A673 (cell line): ENCODE data around the gene CDH9. TPM values are rescaled to one million over a fixed set of nuclear protein-coding genes. Genes with fewer than 3 reads are reported as not detected.

Experiments used
- BruUV-seq: library from RNA; stranded (reverse); fragments of 400-500 nt; replicated peaks from 2 replicates; lab custom pipeline; 2021; lab: Mats Ljungman, UMichigan
- CTCF ChIA-PET: fragments of 300-600 bp; sonication (Branson Sonifier 250); formaldehyde crosslinking; loops from one replicate; lab custom pipeline; 2022; ENCODE audit warnings: antibody characterized with exemption; lab: Charles Lee
- POLR2A ChIA-PET: fragments of 300-600 bp; sonication (Branson Sonifier 250); formaldehyde crosslinking; loops from one replicate; lab custom pipeline; 2022; ENCODE audit warnings: antibody characterized with exemption; ENCODE audit not compliant: low non-redundant PET; lab: Charles Lee
- DNase-seq: peaks from one replicate; pipeline ENCODE4 v3.0.0-alpha.2; 2015; ENCODE audit warnings: low spot score
- H3K27ac ChIP-seq: fragments of 200-600 bp; sonication (generic); 2 replicates; pipeline ENCODE4 v1.5.1; 2016; ENCODE audit warnings: mixed run types, low read depth, mild to moderate bottlenecking, mixed read lengths, antibody characterized with exemption, low read length; ENCODE audit not compliant: poor library complexity, severe bottlenecking
- H3K27me3 ChIP-seq: fragments of 200-600 bp; sonication (generic); replicated peaks from 2 replicates; pipeline ENCODE4 v1.6.1; 2017; ENCODE audit warnings: mixed run types, low read depth, mild to moderate bottlenecking, mixed read lengths, antibody characterized with exemption, low read length; ENCODE audit not compliant: insufficient read depth, poor library complexity
- H3K36me3 ChIP-seq: fragments of 200-600 bp; sonication (generic); 2 replicates; pipeline ENCODE4 v1.6.1; 2016; ENCODE audit warnings: mixed run types, mild to moderate bottlenecking, mixed read lengths, antibody characterized with exemption, low read length; ENCODE audit not compliant: insufficient read depth, poor library complexity, severe bottlenecking
- H3K4me1 ChIP-seq: fragments of 200-600 bp; sonication (generic); 2 replicates; pipeline ENCODE4 v1.6.1; 2017; ENCODE audit warnings: mixed run types, mild to moderate bottlenecking, mixed read lengths, antibody characterized with exemption, low read length; ENCODE audit not compliant: insufficient read depth, poor library complexity, severe bottlenecking
- H3K4me3 ChIP-seq: fragments of 200-600 bp; sonication (generic); 2 replicates; pipeline ENCODE4 v1.5.1; 2016; ENCODE audit warnings: low read depth, mixed run types, mild to moderate bottlenecking, mixed read lengths, low read length; ENCODE audit not compliant: poor library complexity, severe bottlenecking
- H3K9me3 ChIP-seq: fragments of 200-600 bp; sonication (generic); 2 replicates; pipeline ENCODE4 v1.6.1; 2016; ENCODE audit warnings: mixed run types, low read depth, mild to moderate bottlenecking, mixed read lengths, antibody characterized with exemption, low read length; ENCODE audit not compliant: poor library complexity, severe bottlenecking
- CTCF ChIP-seq: fragments of 300-800, 200-600 bp; sonication (generic); conservative IDR thresholded peaks from 2 replicates; pipeline ENCODE4 v1.5.1; 2017; ENCODE audit warnings: low read depth, mild to moderate bottlenecking, antibody characterized with exemption, low read length, moderate library complexity, mixed read lengths
- EZH2 ChIP-seq: fragments of 200-600 bp; sonication (generic); IDR thresholded peaks from 2 replicates; pipeline ENCODE4 v1.6.1; 2017; ENCODE audit warnings: borderline replicate concordance, low read depth, mild to moderate bottlenecking, mixed read lengths, antibody characterized with exemption, low read length; ENCODE audit not compliant: poor library complexity, severe bottlenecking
- intact Hi-C: fragments of 100-400 bp; cut with micrococcal nuclease; formaldehyde crosslinking; loops from one replicate; pipeline ENCODE4 v1.10.0; 2022; ENCODE audit not compliant: unreplicated experiment
- total RNA-seq: library from RNA; stranded (reverse); gene quantifications from 2 replicates; pipeline ENCODE4 v1.2.3, GENCODE V29; 2021

CDH9 gene
- total RNA-seq, 1 experiment from 2014 or later, result not detected

DNA sequence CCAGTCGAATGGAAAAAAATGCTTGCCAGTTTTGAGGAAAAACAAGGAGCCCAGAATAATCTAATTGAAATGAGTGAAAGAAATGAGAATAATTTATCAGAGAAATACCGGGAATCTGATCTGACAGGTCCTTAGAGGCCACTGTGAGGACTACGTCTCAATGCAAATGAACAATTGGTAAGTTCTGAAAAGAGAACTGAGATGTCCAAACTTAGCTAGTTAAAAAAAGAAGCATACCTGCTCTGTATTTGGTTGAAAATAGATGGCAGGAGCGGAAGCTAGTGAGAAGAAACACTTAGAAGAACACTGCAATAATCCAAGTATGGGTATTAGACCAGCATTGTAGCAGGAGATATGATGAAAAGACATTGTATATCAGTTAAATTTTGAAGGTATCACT lies 161.2 kb downstream of the CDH9 start:
- no peaks in the 10 kb centered on the region for H3K27me3 ChIP-seq
- H3K36me3 ChIP-seq, result no peaks in the 10 kb centered on the region
- no peak overlapping the region for H3K4me3 ChIP-seq
- ChIA-PET POLR2A (no interaction called here), CTCF (no interaction called here)
- H3K9me3 ChIP-seq, result no peaks in the 10 kb centered on the region
- intact Hi-C loops, result no loop called here
- H3K27ac ChIP-seq, result no peak overlapping the region
- BruUV-seq, result no TSS peak
- no peak for DNase-seq
- H3K4me1 ChIP-seq, result no peaks in the 10 kb centered on the region
- TF ChIP-seq EZH2, result no peak
- no peak for TF ChIP-seq CTCF

- no peaks in the 10 kb centered on the region for H3K27me3 ChIP-seq
- H3K27ac ChIP-seq, result no peak overlapping the region
- POLR2A ChIA-PET, result no interaction called here
- CTCF ChIA-PET, result no interaction called here
- intact Hi-C loops, result no loop called here
- BruUV-seq, result no TSS peak
- no peaks in the 10 kb centered on the region for H3K4me1 ChIP-seq
- no peak for TF ChIP-seq EZH2
- TF ChIP-seq CTCF, result no peak
- no peaks in the 10 kb centered on the region for H3K9me3 ChIP-seq
- no peak overlapping the region for H3K4me3 ChIP-seq
- no peak for DNase-seq
- H3K36me3 ChIP-seq, result no peaks in the 10 kb centered on the region
Observed at GRCh38 chr5:26872337-26872736, 166.0 kb downstream of the CDH9 start.

GRCh38 chr5:26869781-26870180 lies 168.6 kb downstream of the CDH9 start:
- BruUV-seq, result no TSS peak
- no peaks in the 10 kb centered on the region for H3K4me1 ChIP-seq
- no peak overlapping the region for H3K27ac ChIP-seq
- intact Hi-C loops, result no loop called here
- TF ChIP-seq CTCF (no peak), EZH2 (no peak)
- H3K4me3 ChIP-seq, result no peak overlapping the region
- H3K27me3 ChIP-seq, result no peaks in the 10 kb centered on the region
- ChIA-PET CTCF (no interaction called here), POLR2A (no interaction called here)
- H3K36me3 ChIP-seq, result no peaks in the 10 kb centered on the region
- DNase-seq, result no peak
- no peaks in the 10 kb centered on the region for H3K9me3 ChIP-seq
